HTERT RPE-1 (cell line): Measurements from ENCODE around the gene PCGF3.
"Not testable (repeated sequence)": the region's sequence is repeated elsewhere in the genome, so short reads cannot be mapped to it uniquely, and the experiment has no call there.

Source experiments
- in situ Hi-C: fragments of 300-500 bp; cut with MboI; formaldehyde crosslinking; loops from 4 replicates; pipeline ENCODE4 v1.14.3; 2020; ENCODE audit warnings: low sequenced_read_pairs

Gene PCGF3

DNA sequence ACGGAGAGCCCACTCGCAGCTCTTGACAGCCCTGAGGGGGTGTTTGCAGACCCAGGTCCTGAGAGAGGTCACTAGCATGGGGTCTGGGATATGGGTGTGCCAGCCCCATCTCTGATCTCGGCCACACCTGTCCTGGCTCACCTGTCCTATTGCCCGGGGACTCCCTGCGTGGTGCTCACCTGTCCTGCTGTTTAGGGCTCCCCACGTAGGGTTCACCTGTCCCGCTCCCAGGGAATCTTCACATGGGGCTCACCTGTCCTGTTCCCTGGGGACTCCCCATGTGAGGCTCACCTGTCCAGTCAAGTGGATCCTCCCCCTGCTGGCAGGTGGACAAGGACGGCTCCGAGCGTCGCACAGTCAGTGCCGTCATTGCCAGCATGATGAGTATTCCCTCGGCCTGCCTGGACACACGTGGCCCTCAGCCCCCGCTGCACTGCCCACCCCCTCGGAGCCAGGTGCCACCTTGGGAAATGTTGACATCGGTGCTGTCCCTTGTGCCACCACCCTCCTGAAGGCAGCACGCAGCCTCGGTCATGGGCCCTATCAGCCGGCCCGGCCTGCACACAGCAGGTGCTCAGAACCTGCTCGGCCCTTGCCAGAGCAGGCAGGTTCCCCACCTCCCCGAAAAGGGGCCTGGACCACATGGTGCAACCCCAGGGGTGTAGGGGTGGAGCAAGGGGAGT, 23.0 kb upstream of the PCGF3 start:
- in situ Hi-C loops = no loop called here

DNA sequence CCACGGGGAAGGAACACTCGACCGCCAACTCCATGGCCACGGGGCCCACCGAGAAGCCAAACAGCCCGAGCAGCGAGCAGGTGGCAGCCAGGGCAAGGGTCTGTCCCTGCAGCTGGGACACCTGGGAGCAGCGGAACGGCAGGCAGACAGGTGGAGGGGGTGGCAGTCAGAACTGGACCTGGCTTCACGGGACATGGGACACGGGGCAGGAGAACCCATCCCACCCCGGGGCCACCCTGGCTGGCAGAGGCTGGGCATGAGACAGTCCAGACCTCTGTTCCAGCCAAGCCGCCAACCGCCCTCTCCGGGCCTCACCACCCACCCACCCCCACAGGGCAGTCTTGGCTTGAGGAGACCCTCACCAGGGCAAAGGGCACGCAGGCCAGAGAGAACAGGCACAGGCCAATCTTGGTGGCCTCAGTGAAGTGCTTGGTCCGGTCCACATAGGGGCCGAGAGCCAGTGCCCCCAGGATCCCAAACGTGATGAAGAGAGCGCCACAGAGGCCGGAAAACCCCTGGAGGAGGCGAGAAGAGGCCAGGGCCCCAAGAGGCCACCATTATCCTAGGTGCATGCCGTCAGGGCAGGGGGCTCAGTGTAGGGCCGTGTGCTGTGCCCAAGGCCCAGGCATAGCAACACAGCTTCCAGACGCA, 22.3 kb upstream of the PCGF3 start:
- in situ Hi-C loops = no loop called here

DNA sequence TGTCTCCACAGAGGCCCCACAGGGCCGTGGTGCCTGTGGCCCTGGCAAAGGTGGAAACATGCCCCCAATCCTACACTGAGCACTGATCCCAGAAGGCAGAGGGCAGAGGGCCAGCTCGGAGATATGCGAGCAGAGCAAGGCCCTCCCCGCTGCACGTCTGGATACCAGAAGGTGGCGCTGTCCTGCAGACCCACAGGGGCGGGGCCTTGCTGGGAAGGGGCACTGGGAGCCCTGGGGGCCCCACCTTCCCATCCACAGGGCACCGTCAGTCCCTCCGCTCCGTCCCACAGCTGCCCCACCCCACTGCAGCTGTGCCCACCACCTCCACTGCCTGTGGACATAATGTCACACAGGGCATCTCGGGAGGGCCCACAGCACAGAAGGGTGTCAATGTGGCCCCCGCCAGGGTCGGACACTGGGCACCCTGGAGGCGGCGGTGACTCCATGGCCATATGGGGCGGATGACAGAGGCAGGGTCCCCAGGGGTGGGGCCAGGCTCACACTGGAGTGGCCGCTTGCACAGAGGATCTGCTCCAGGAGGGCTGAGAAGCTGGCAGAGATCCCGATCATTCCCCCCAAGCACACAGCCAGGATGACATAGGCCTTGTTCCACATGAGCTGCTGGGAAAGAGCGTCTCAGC, 21.5 kb upstream of the PCGF3 start:
- in situ Hi-C loops = no loop called here

DNA sequence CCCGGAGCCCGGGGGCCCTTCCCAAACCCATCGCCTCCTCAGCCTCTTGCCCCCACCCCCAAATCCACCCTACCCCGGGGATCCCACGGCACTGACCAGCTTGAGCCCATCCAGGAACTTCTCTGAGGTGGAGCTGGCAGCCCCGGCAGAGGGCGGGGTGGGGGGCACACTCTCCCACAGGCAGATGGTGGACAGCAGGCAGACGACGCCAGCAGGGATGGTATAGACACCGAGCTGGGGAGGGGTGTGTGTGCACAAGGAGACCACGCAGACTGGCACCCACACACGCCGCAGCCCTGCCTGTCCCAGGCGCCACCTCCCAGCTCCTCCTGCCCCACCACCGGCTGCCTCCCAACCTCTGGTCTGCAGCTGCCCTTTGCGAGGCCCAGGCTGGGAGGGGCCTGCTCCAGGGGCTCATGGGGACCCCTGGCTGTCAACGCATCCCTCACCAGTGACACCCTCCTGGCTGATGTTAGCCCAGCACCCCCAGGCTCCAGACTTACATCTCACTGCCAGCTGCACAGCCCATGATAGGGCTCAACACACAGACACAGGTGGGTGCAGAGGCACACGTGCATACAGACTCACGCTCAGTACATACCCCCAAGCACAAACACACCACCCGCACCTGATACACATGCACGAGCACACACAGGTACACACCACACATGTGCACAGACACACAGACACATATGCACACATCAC, 20.9 kb upstream of the PCGF3 start:
- in situ Hi-C loops = no loop called here

DNA sequence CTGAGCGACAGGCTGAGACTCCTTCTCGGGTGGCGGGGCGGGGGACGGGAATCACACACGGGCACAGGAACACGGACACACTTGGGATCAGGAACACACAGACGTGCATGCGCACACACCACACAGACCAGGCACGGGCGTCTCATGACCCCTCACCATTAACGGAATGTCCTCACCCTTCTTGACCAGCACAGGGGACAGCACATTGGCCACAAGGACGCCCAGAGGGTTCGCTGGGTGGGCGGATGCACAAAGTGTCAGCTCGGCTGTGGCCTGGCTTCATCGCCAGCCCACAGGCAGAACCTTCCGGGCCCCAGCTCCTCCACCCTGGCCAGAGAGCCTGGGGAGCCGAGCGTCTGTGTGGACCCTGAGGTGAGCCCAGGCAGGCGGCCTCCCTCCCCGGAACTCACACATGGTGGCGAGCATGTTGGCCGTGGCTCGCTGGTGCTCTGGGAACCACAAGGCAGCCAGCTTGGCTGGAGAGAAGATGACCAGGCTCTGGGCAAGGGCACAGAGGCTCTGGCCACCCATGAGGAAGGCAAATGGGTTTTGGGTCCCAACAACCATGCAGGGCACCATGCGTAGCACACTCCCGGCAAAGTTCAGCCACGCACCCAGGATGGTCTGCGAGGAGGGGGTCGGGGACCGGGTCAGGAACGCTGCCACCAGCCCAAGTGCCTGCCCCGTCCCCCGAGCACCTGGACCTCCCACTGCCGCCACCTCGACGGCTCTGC, 19.8 kb upstream of the PCGF3 start:
- in situ Hi-C loops = no loop called here

DNA sequence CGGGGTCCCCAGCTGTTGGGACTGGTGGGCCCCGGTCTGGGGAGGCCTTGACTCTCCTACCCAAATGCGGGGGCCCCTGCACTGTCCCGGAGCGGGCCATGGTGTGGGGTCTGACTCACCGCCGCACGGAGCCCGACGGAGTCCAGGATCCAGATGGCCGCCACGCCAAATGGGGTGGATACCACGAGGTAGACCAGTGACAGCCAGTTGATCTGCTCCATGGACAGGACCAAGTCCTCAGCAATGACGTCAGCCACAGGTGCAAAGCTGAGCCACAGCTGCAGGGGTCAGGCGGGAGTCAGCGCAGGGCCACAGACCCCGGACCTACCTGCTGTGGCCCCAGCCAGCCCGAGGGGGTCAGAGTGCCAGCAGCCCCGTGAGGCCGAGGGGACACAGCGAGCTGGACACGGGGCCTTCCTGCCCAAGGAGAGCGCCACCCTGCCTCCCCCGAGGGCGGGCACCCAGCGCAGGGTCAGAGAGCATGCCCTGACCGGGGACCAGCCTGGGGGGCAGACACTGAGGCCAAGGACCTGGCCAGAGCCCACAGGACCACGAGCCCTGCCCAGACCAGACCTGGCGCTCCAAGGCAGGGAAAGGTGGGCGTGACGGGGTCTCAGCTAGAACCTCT, 19.1 kb upstream of the PCGF3 start:
- in situ Hi-C loops = no loop called here

DNA sequence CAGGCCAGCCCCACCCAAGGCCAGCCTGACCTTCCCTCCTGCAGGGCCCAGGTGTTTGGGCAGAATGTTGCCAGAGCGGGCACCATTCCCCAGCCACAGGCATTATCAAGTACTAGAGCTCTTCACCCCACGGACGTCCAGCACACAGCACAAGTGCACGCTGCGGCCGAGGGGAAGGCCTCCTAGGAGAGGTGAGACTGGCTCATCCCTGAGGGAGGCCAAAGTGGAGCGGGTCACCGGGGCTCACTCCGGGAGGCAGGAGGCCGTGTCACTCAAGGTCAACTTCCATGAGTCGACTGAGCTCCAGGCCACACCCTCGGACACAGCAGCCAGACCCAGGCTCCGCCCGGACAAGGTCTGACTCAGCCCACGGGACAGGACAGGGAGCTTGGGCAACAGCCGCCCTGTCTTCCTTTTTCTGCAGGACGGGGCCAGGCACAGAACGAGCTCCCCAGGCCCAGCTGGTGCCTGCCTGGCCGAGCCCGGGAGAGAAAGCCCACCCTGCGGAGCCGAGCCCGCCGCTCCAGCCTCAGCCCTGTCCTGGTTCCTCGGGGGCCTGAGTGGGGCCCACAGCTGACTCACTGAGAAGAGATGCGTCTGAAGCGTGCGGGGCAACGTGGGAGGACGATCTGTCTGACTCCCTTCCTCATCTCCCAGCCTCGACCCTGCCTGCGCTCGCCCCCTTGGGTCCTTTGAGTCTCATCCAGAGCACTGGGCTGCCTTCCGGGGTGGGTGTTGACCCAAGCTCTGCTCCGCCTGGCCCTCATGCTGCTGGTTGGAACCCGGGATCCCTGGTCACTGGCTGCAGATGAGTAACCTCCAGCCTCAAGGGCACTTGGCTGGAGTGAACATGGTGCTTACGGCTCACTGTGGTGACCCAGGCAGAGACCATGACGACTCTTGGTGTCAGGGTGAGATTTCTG, 18.3 kb upstream of the PCGF3 start:
- in situ Hi-C loops = no loop called here

DNA sequence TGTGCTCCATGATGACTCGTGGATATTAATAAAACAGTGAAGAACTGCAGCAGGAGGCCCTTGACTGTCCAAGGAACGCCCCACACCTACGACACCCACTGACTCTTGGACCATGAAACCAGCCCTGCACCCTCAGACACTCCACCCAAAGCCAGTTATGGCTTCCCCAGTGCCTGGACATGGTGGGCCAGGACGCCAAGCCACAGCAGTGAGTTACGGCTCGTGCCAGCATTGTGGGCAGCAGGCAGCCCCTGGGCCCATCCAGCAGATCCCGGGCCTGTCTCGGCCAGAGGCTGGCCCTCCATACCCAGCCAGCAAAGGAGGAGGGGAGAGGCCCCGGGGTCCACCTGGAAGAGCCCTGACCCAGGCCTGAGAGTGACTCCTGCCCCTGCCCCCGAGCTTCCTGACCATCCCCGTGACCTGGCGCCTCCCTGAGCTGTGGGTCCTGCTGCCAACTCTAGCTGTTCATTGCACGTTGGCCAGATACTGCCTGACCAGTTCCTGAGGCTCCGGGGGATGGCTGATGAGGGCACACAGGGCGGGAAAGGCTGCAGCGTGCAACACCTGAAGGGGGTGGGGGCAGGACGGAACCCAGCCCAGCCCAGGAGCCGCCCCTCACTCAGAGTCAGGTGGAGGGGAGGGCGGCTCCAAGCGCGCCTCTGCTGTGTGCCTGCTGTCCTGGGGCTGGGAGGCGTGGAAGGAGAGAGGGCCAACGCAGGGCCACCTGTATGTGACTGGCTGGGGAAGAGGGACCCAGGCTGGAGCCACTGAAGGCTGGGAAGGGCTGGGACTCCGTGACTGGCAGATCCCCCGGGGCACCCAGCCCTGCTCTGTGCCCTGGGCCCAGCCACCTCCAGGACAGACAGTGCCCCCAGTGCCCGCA, 17.4 kb upstream of the PCGF3 start:
- in situ Hi-C loops = no loop called here

DNA sequence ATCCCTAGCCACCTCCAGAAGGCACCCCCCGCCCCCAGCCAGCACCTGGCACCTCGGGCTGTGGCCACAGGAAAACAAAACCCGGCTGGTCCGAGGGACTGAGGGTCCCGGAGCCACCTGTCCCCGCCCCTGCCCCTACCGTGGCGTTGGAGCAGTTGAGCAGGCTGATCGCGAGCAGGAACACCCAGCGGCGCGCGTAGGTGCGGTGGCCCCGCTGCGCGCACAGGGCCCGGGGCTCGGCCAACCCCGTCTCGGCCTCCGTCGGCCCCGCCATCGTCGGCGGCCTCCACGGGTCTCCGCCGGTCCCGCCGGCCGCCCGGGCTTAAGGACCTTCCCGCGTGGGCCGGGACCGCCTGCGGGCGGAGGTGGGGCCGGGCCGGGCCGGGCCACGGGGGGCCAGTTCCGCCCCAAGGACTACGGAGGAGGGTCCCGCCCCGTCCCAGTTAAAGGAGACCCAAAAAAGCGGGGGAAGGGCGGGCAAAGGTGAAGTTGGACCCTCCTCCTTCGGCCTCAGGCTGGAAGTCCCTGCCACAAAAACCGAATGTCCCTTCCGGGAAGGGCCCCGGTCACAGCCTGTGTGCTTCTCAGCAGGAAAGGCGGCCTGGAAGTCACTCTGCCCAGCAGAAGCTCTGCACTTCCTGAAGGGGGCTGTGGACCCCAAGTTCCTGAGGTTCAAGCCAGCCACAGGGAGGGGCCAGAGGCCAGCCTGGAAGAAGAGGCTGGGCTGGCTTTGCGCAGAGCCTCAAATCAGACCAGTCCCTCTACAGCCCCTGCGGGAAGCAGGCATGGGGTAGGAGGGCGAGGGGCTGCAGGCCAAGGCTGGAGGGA, 16.6 kb upstream of the PCGF3 start, which contains the start of gene SLC49A3:
TSS of gene SLC49A3 (minus strand) at position 298 of the 828 bp plus-strand sequence. CDS start at position 274, 24 bp downstream.
- in situ Hi-C loops = no loop called here

DNA sequence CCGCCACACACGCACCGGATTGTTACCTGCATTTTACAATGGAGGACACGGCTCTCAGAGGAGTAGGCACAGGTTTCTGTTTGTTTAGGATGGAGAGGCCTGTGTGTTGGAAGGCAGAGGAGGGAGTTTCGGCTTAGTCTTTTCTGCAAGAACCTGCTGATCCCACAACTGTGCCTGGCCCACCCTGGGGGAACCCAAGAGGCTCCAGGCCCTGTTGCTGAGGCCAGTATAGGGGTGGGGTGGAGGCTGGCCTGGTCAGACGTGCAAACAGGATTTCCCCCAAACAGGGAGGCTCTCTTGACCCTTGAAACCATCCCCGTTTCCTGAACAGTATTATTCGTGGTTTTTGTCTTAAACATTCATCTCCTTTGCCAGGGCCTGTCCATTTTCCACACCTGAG, 15.9 kb upstream of the PCGF3 start:
- in situ Hi-C loops = no loop called here

DNA sequence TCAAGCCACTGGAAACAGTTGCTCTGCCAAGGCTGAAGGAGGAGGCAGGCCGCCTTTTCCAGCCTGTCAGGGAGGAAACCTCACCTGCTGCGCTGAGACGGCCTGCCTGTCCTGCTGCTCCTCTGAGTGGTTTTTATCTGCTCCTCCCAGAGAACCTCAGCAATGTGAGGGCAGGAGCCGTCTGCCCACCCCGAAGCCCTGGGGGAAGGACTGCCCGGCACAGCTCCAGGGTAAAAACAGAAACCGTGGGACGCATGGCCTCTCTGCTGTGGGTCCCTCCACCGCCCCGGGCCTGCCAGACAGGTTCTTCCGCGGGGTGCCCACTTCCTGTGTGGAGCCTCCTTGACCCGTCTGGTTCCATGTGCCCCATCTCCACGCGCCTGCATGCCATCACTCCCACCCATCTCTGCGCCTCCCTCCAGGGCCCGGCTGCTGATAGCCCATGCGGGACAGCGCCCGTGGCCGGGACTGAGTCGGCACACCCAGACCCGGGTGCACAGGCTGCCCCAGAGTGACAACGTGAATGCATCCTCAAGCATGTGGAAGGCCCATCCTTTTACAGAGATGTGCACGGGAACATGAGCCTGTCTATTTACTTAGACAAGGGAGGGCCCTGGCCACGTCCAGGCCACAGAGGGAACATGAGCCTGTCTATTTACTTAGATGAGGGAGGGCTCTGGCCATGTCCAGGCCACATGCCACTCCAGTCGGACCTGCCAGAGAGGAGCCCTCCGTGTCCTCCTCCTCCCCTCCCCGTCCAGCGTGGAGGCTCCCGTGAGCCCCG, 12.7 kb upstream of the PCGF3 start:
- in situ Hi-C loops = no loop called here

DNA sequence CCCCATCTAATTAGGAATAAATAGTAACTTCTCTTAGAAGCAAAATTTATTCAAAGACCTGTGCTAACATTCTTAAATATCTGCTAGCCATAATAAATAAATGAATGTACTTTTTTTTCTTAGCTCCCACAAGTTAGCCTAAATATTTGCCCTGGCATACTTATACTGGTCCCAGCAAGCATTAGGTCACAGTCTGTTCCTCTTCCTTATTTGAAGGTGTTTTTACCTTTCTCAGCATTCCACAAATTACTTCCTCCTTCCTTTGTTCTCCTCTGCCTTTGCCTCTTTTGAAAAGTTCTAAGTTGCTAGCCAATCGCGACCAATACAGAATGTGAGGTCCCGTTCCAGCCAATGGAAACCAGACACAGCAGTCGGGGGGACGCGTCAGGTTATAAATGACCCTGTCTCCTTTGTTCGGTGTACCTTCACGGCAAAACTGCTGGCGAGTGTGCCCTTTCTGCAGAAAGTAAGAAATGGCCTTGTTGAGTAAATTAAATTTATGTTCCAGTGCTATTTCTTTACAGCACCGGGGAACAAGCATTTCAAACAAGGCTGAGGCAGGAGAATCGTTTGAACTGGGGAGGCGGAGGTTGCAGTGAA, 11.2 kb upstream of the PCGF3 start:
- in situ Hi-C loops = not testable (repeated sequence)

DNA sequence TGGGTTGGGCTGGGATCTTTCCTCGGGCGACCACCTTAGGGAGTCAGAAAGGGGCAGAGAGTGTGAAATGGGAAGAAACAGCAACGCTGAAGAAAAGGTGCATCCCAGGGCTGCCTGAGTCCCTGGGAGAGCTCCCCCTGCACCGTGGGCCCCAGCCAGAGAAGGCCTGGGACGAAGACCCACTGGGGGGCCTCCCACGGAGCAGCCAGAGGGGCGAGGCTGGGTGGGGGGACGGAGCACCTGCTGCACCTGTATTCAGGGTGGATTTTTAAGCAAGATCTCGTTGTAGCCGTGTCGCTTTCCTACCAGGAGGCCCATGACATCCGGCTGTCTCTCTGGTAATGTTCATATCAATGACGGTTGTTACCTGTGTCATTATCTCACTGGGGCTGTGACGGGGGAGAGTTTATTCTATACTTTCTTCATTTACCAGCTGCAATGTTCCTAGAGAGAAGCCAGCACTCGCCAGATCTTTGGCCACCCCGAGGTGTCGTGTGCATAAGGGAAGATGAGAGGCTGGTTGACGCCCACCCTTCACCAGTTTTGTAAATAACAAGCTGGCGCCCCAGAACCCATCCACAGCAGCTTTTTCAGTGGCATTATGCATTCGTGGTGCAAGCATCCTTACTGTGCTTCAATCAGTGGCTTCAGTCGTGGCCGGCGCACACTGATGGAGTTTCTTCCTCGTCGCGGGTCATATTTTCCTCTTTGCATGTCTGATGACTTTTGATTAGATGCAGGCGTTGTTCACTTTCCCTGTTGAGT, 5.6 kb upstream of the PCGF3 start:
- in situ Hi-C loops = no loop called here

DNA sequence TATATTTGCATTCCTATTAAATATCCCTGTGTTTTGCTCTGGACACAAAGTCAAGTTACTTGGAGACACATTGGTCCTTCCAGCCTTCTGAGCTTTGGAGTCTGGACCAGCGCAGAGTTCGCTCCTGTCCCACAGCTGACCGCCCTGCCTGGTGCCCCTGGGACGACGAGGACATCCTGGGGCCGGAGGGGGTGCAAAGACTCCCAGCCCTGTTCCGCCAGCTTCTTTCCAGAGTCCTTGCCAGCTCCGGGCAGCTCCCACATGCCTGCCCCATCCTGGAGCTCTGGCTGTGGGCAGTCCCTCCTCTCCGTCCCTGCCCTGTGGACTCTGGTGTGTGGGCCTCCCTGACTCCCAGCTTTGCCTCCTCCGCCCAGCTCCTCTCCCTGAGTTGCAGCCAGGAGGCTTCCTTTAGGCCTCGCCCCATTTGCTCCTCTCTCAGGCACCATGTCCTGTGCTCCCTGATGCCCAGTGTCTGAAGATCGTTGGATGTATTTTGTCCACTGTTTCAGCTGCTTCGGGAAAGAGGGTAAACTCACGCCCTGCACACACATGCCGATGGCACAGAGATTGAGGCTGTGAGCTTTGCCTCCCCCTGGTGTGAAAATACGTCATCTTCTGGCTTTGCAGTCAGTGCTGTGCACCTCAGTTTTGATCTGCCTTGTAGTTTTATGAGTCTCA, 4.9 kb upstream of the PCGF3 start:
- in situ Hi-C loops = no loop called here

DNA sequence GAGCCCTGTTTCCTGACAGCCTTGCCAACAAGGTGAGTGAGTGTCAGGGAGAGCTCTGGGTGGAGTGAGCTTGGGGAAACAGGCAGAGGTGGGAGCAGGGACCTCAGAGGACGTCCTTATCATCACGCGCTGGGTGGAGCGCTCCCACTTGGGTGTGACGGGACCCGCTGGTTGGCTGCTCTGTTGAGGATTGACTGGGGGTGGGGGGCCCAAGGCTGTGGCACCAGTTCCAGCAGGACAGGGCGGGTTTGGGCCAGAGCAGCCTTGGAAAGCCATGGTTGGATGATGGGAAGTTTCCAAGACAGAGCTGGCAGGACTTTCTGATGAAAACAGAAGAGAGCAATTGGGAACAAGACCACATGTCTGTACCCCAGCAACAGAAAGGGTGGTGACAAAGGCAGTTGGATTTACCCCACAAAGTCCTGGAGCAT, 3.0 kb upstream of the PCGF3 start:
- in situ Hi-C loops = no loop called here
